Spleen (tissue), 7 donors: Measurements from ENCODE around the gene RSAD1.

Experiments used
- CTCF ChIP-seq, 11 experiments: fragments of 200-600 bp in 7 of 11; fragments of 450-650 bp in 4 of 11; sonication (generic) in 4 of 11; IDR thresholded peaks in 8 of 11; conservative IDR thresholded peaks in 3 of 11; 1 replicate in 7 of 11; 2 replicates in 4 of 11; pipeline versions ENCODE4 v1.4.0 to v1.8.0; 2016 to 2021; ENCODE audit warnings: antibody characterized with exemption in 11 of 11, inconsistent platforms in 4 of 11, mild to moderate bottlenecking in 1 of 11
- POLR2A ChIP-seq, 3 donors: fragments of 450-650 bp; IDR thresholded peaks; one replicate each; pipeline ENCODE4 v1.5.1; 2017; ENCODE audit warnings: antibody characterized with exemption in 3 of 3, mild to moderate bottlenecking in 1 of 3
- POLR2AphosphoS5 ChIP-seq, 3 donors: sonication (generic); formaldehyde crosslinking; IDR thresholded peaks; one replicate each; pipeline ENCODE4 v1.5.1; 2017; ENCODE audit warnings: antibody characterized with exemption in 3 of 3
- donor health status: DM: no; HTN: no; CAD: no; lungs with moderate emphysema.
- donor health status: DM: no; HTN: no; CAD: no.
- donor health status: DM: no; HTN: no; CAD: no.

GRCh38 chr17:50467855-50468303, 10.8 kb upstream of the RSAD1 start:
- TF ChIP-seq POLR2AphosphoS5 (IDR thresholded peaks at IDR 0.05) = no peak
- no peak for TF ChIP-seq CTCF (IDR thresholded peaks at IDR 0.05 in 8 of 11, conservative IDR thresholded peaks at IDR 0.05 in 3 of 11)
- TF ChIP-seq POLR2A (IDR thresholded peaks at IDR 0.05) = no peak
